ENCODE measurements around the gene DYNLL2. TPM values are rescaled to one million over a fixed set of nuclear protein-coding genes. Genes with fewer than 3 reads are reported as not detected.
"Not testable (repeated sequence)": the region's sequence is repeated elsewhere in the genome, so short reads cannot be mapped to it uniquely, and the experiment has no call there.

Gene DYNLL2
- total RNA-seq, result 10.1 and 10.9 TPM in 2 replicates

- DNase-seq (ENCODE audit: low read depth in 2 of 2), result peak; percentile 41 to 87
Observed at GRCh38 chr17:58082870-58083490, at the start of gene DYNLL2. TSS of gene DYNLL2 (plus strand) at chr17:58083419. CDS start at chr17:58087091, 3,672 bp downstream.

- DNase-seq (ENCODE audit: low read depth in 2 of 2), result no peak
Observed at GRCh38 chr17:58039975-58040374, 43.2 kb upstream of the DYNLL2 start.

- DNase-seq (ENCODE audit: low read depth in 2 of 2), result no peak
Observed at GRCh38 chr17:58040386-58040785, 42.8 kb upstream of the DYNLL2 start.

GRCh38 chr17:58041161-58041560 lies 42.1 kb upstream of the DYNLL2 start:
- DNase-seq (ENCODE audit: low read depth in 2 of 2), result no peak

- DNase-seq (ENCODE audit: low read depth in 2 of 2), result no peak
Observed at GRCh38 chr17:58043221-58044181, 39.7 kb upstream of the DYNLL2 start.

GRCh38 chr17:58044256-58044655 lies 39.0 kb upstream of the DYNLL2 start:
- DNase-seq (ENCODE audit: low read depth in 2 of 2), result not testable (repeated sequence)

- no peak for DNase-seq (ENCODE audit: low read depth in 2 of 2)
Observed at GRCh38 chr17:58046239-58047094, 36.8 kb upstream of the DYNLL2 start.

- DNase-seq (ENCODE audit: low read depth in 2 of 2), result no peak
Observed at GRCh38 chr17:58047376-58048150, 35.7 kb upstream of the DYNLL2 start.

GRCh38 chr17:58049533-58049932 lies 33.7 kb upstream of the DYNLL2 start:
- no peak for DNase-seq (ENCODE audit: low read depth in 2 of 2)

GRCh38 chr17:58050966-58051365 lies 32.3 kb upstream of the DYNLL2 start:
- no peak for DNase-seq (ENCODE audit: low read depth in 2 of 2)

GRCh38 chr17:58051468-58051867 lies 31.8 kb upstream of the DYNLL2 start:
- no peak for DNase-seq (ENCODE audit: low read depth in 2 of 2)

GRCh38 chr17:58052407-58052806 lies 30.8 kb upstream of the DYNLL2 start:
- no peak for DNase-seq (ENCODE audit: low read depth in 2 of 2)

GRCh38 chr17:58052945-58053715 lies 30.1 kb upstream of the DYNLL2 start:
- no peak for DNase-seq (ENCODE audit: low read depth in 2 of 2)

GRCh38 chr17:58054641-58055040 lies 28.6 kb upstream of the DYNLL2 start:
- DNase-seq (ENCODE audit: low read depth in 2 of 2), result no peak

GRCh38 chr17:58056476-58056875 lies 26.7 kb upstream of the DYNLL2 start:
- no peak for DNase-seq (ENCODE audit: low read depth in 2 of 2)

- DNase-seq (ENCODE audit: low read depth in 2 of 2), result no peak
Observed at GRCh38 chr17:58059141-58059540, 24.1 kb upstream of the DYNLL2 start.

GRCh38 chr17:58060596-58061191 lies 22.5 kb upstream of the DYNLL2 start:
- peak; percentile 51 to 55 for DNase-seq (ENCODE audit: low read depth in 2 of 2)

- DNase-seq (ENCODE audit: low read depth in 2 of 2), result no peak
Observed at GRCh38 chr17:58061672-58062071, 21.5 kb upstream of the DYNLL2 start.

- no peak for DNase-seq (ENCODE audit: low read depth in 2 of 2)
Observed at GRCh38 chr17:58065238-58065637, 18.0 kb upstream of the DYNLL2 start.

GRCh38 chr17:58066401-58066800 lies 16.8 kb upstream of the DYNLL2 start:
- DNase-seq (ENCODE audit: low read depth in 2 of 2), result no peak

All from dermis microvascular lymphatic vessel endothelial cell (primary cell).